Epidermal melanocyte (primary cell): ENCODE results near the gene SSRP1.
"Not testable (repeated sequence)": the region's sequence is repeated elsewhere in the genome, so short reads cannot be mapped to it uniquely, and the experiment has no call there.

Source experiments
- DNase-seq: peaks from one replicate; pipeline ENCODE4 v3.0.0; 2011; ENCODE audit warnings: low spot score; ENCODE audit not compliant: insufficient read length

The SSRP1 gene, protein sequence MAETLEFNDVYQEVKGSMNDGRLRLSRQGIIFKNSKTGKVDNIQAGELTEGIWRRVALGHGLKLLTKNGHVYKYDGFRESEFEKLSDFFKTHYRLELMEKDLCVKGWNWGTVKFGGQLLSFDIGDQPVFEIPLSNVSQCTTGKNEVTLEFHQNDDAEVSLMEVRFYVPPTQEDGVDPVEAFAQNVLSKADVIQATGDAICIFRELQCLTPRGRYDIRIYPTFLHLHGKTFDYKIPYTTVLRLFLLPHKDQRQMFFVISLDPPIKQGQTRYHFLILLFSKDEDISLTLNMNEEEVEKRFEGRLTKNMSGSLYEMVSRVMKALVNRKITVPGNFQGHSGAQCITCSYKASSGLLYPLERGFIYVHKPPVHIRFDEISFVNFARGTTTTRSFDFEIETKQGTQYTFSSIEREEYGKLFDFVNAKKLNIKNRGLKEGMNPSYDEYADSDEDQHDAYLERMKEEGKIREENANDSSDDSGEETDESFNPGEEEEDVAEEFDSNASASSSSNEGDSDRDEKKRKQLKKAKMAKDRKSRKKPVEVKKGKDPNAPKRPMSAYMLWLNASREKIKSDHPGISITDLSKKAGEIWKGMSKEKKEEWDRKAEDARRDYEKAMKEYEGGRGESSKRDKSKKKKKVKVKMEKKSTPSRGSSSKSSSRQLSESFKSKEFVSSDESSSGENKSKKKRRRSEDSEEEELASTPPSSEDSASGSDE

DNA sequence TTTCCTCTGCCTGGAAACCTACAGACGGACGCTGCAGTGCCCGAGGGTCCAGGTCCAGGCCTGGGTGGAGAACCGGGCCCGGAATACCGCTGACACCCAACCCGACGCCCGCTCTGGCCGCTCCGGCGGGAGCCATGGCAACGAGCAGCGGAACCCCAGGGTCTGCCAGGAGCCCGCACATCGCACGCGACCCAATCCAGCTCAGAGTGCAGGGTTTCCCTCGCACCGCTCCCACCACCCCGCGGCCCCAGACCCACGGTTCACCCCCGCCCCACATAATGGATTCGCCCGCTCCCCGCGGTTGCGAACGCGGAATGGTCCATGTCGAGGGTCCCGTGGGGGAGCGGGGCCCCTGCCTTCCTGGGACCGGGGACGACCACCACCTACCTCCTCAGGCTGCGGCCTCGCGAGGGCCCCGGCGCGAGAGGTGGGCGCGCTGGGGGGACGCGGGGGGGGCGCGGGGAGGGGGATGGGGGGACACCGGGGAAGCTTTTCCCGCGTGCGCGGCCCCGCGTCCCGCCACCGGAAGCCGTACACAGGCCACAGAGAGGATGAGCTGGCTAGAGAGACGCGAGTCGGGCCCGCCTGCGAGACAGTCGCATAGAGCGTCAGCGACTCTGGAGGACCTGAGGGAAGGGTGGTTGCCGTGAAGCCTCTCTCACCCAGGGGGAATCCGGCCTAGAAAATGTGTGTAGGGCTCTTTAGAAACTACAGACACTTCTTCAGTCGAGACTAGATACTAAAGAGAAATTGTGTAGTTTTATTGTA, at the start of gene SSRP1:
TSS of gene SSRP1 (minus strand) at position 550 of the 768 bp plus-strand sequence. CDS start 771 bp downstream, outside the sequence.
- DNase-seq, result peak; percentile 85

- no peak for DNase-seq
Observed at GRCh38 chr11:57380975-57381374, 45.3 kb upstream of the SSRP1 start, which contains the start of gene PRG3. Gene PRG3 (minus strand): TSS chr11:57381150. CDS start chr11:57380708, 442 bp downstream.

- DNase-seq, result no peak
Observed at GRCh38 chr11:57379732-57380131, 44.0 kb upstream of the SSRP1 start.

DNA sequence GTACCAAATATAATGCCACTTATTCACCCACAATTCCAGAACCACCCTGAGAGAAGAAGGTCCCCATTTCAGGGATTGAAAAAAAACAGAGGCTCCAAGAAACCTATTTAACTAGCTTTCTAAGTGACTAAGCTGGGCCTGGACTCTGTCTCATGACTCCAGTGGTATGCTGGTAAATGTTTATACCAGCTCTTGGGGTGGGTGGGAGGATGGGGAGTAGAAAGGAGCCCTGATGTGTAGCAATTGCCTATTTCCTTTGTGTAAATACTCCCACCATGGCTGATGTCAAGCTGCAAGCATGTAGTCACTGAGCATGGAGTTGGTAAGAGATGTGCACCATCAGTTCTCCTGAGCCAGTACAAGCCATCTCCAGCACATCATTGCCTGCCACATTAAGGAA, 42.5 kb upstream of the SSRP1 start:
- no peak for DNase-seq

DNA sequence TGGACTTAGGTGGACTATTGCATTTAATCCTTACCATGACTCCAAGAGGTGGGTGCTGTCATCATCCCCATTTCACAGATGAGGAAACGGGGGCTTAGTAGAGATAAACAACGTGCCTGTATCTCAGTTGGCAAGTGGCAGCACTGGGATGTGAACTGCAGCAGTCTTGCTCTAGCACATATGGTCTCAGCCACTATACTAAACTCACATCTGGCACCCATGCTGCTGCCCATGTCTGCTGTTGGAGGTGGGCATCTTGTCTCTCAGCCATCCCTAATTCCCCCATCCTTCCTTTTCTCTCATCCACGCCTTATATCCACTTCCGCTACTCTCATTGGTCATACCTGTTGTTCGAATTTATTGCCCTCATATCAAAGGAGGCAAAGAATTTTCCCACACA, 41.4 kb upstream of the SSRP1 start:
- no peak for DNase-seq

GRCh38 chr11:57376095-57377090, 40.7 kb upstream of the SSRP1 start:
- DNase-seq, result no peak

- DNase-seq, result no peak
Observed at GRCh38 chr11:57375490-57375889, 39.8 kb upstream of the SSRP1 start.

DNA sequence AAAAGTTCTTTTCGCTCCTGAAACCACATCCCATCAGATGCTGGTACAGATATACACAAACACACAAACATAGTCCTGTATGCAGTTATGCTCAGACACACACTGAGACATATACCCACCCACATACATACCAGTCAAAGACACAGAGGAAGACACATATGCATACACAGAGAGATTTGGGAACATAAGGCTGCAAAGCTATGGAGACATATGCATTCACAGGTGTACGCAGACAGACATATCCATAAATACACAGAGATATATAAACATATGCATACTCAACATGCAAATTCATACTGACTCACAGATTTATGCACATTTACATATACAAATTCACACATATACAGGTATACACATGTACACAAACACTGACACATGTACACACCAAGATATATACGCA, 39.3 kb upstream of the SSRP1 start:
- no peak for DNase-seq

- no peak for DNase-seq
Observed at GRCh38 chr11:57373146-57373545, 37.5 kb upstream of the SSRP1 start.

- DNase-seq, result no peak
Observed at GRCh38 chr11:57370941-57371340, 35.2 kb upstream of the SSRP1 start.

GRCh38 chr11:57370251-57370650, 34.6 kb upstream of the SSRP1 start:
- DNase-seq, result no peak

GRCh38 chr11:57368845-57369232, 33.1 kb upstream of the SSRP1 start:
- DNase-seq, result no peak

GRCh38 chr11:57368106-57368844, 32.6 kb upstream of the SSRP1 start:
- no peak for DNase-seq

DNA sequence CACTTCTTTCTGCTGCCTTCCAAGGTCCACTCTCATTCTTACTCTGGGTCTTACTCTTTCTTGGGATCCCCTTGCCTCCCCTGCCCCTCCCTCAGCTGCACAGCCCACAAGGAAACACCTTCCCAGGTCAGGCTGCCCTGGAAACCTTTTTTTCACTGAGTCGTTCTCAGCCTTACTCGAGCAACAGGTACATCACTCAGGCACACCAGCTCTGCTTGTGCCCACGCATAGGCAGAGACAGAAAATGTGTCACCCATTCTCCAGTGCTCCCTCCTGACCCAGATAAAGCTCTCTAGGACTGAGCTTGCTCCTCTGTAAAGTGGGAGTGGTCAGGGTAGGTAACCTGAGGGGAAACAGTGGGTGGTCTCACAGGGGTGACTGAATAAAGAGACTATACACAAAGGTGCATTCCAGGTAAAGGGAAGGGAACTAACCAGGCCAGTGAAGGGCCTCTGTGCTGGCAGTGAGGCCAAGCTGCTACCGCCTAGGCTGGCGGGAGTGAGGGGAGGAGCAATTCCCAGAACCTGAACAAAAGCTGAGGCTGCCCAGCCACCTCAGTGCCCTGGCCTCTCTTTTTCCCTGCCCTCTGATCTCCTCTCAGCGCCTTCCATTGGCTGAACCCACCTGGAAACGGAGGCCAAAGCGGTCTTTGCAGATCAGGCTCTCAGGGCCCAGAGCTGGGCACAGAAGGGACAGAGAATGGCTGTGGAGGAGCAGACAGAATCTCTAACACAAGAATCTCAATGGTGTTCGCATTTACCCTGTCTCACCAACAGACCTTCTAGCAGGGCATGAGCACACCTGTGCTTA, 29.4 kb upstream of the SSRP1 start:
- no peak for DNase-seq

DNA sequence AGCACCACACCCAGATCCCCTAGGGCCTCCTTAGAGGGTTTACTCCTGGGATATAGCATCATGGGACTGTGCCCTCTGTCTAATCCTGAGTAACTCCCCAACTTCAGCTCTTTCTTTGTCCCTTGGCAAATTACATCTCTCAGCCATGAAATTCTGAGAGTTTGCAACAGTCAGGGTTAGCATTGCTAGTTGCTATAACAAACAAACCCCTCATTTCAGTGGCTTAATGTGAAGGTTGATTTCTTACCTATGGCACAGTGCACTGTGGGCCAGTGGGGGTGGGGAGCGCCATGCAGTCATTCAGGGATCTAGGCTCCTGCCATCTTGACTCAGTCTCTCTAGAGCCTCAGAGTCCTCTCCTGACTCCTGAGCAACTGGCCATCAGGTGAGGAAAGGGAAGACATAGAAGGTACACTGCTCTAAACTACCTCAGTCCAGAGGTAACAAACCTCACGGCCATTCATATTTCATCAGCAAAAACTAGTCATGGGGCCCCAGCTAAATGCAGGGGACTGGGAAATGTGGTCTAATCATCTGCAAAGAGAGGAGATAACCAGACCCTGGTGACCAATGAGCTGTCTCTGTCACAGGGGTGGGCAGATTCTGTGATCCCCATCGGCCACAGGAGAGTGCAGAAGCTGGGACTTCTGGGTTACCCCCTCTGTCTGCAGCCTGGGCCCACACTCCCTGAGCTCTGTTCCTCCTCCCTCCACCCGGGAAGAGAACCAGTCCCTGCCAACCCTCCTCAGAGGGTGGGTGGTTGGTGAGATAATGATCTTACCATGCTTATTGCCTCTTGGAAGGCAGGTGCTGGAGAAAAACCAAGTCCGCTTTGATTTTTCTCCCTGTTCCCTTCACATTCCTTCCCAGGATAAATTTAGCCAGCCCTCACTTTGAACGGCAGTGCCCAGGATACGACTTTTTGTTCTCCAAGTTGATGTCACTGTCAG, 27.7 kb upstream of the SSRP1 start:
- no peak for DNase-seq

DNA sequence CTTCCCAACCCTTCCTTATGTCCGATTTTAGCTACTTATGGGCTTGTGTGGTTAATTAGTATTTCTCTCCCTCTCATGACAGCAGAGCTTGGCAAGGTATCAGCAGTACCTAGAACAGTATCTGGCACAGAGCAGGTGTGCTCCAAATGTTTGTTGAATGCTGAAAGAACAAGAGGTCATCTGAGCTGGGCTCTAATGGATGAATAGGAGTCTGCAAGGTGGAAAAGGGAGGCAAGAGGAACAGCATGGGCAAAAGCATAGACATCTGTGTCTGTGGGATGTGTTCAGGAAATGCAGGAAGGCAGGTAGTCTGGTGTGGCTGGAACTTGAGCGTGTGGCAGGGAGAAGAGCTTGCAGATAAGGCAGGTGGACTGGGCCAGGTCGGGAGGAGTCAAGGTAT, 26.2 kb upstream of the SSRP1 start:
- no peak for DNase-seq

GRCh38 chr11:57361420-57361819, 25.7 kb upstream of the SSRP1 start:
- not testable (repeated sequence) for DNase-seq

- no peak for DNase-seq
Observed at GRCh38 chr11:57360991-57361390, 25.3 kb upstream of the SSRP1 start.
